Sigmoid colon (tissue), 7 donors: ENCODE results near the gene PDGFA. TPM values are rescaled to one million over a fixed set of nuclear protein-coding genes. Genes with fewer than 3 reads are reported as not detected.

Experiments
- DNase-seq: peaks from one replicate; pipeline ENCODE4 v3.0.0-alpha.2; 2019
- H3K27ac ChIP-seq, 4 donors: fragments of 200-600 bp; sonication (generic); one replicate each; pipeline ENCODE4 v1.5.1; 2016 to 2019; ENCODE audit warnings: mild to moderate bottlenecking in 1 of 4
- H3K27me3 ChIP-seq, 3 donors: fragments of 200-600 bp; sonication (generic); one replicate each; pipeline ENCODE4 v1.5.1; 2019; ENCODE audit warnings: mild to moderate bottlenecking in 1 of 3
- H3K36me3 ChIP-seq, 4 donors: fragments of 200-600 bp; sonication (generic); one replicate each; pipeline ENCODE4 v1.5.1; 2016 to 2019
- H3K4me1 ChIP-seq, 4 donors: fragments of 200-600 bp; sonication (generic); one replicate each; pipeline ENCODE4 v1.5.1; 2017 to 2019
- H3K4me3 ChIP-seq, 4 donors: fragments of 200-600 bp; sonication (generic); one replicate each; pipeline ENCODE4 v1.5.1; 2017 to 2019; ENCODE audit warnings: mild to moderate bottlenecking in 2 of 4, moderate library complexity in 1 of 4
- H3K9me3 ChIP-seq, 4 donors: fragments of 200-600 bp in 3 of 4; sonication (generic) in 3 of 4; one replicate each; pipeline versions ENCODE4 v1.5.1 to v1.6.1; 2013 to 2019
- EP300 ChIP-seq, 4 donors: sonication (generic); formaldehyde crosslinking; IDR thresholded peaks; one replicate each; pipeline ENCODE4 v1.6.1; 2017; ENCODE audit warnings: antibody characterized with exemption in 4 of 4
- POLR2A ChIP-seq, 2 donors: fragments of 450-650 bp; IDR thresholded peaks; one replicate each; pipeline ENCODE4 v1.6.1; 2016; ENCODE audit warnings: antibody characterized with exemption in 2 of 2, mild to moderate bottlenecking in 2 of 2, moderate library complexity in 2 of 2
- POLR2AphosphoS5 ChIP-seq, 4 donors: sonication (generic); formaldehyde crosslinking; IDR thresholded peaks; one replicate each; pipeline ENCODE4 v1.6.1; 2017; ENCODE audit warnings: antibody characterized with exemption in 4 of 4
- WGBS, 2 donors: extraction: QIAGEN DNeasy Blood & Tissue Kit; methylation state at CpG; one replicate each; pipeline ENCODE4 v1.1.7; 2013; 5-methylcytosine and 5-hydroxymethylcytosine counted together
- intact Hi-C: fragments of 100-400 bp; cut with DNase I; formaldehyde crosslinking; loops from one replicate; pipeline ENCODE4 v1.15.1; 2023
- polyA plus RNA-seq, 3 donors: library from polyadenylated mRNA; stranded (reverse); fragments of 200-250 nt; gene quantifications; one replicate each; pipeline ENCODE4 v1.2.3, GENCODE V29; 2013
- total RNA-seq, 4 donors: library from RNA; depleted of rRNA; stranded (reverse); fragments of >200 nt; gene quantifications; one replicate each; pipeline ENCODE4 v1.1.0, GENCODE V29; 2016
- TF ChIP-seq, protein P1 (sequence below), 4 experiments: fragments of 450-650 bp in 3 of 4; fragments of 200-600 bp in 1 of 4; IDR thresholded peaks; one replicate each; pipeline ENCODE4 v1.5.1; 2016 to 2019; ENCODE audit warnings: antibody characterized with exemption in 4 of 4, mild to moderate bottlenecking in 3 of 4, moderate library complexity in 2 of 4
- donor health status: healthy with polysubstance abuse.
- donor health status: Bipolar disorder and iron deficiency.
- donor health status: healthy.

Gene PDGFA
- total and polyA plus RNA-seq, 7 donors: 19.7 to 38.5 (median 33.9) TPM

DNA sequence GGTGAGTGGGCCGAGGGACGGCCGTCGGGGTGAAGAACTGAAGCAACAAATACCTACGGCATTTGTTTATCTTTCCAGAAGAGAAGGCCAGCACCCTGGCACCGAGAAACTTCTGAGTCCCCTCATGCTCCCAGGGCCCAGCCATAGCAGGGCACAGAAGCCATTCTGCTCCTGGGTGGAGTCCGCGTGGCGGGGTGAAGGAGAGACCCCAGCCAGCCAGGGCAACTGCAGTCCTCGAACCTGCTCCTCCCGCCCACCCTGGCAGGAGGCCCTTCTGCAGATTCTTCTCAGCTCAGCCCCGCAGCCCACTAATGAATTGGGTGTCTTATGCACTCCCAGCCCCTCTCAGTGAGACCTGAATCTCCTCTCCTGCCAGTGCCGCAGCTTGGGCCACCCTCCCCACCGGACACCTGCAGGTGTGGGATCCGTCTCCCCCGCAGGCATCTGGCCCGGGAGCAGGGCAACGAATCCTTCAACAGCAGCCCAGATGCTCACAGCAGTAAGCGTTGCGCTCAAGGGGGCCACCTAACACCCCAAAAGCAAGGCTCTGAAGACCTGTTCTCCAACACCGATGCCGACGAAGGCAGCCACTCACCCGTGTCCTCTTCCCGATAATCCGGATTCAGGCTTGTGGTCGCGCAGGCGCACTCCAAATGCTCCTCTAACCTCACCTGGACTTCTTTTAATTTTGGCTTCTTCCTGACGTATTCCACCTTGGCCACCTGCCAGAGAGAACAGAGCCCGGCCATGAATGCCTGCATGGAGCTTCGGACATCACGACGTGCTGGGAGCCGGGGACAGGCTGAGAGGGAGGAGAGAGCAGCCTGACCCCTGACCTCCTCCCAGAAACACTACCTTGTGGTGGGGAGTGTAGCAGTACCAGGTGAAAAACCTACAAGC, 18.9 kb downstream of the PDGFA start:
- no peak for TF ChIP-seq EP300 (IDR thresholded peaks at IDR 0.05)
- TF ChIP-seq, protein P1, sequence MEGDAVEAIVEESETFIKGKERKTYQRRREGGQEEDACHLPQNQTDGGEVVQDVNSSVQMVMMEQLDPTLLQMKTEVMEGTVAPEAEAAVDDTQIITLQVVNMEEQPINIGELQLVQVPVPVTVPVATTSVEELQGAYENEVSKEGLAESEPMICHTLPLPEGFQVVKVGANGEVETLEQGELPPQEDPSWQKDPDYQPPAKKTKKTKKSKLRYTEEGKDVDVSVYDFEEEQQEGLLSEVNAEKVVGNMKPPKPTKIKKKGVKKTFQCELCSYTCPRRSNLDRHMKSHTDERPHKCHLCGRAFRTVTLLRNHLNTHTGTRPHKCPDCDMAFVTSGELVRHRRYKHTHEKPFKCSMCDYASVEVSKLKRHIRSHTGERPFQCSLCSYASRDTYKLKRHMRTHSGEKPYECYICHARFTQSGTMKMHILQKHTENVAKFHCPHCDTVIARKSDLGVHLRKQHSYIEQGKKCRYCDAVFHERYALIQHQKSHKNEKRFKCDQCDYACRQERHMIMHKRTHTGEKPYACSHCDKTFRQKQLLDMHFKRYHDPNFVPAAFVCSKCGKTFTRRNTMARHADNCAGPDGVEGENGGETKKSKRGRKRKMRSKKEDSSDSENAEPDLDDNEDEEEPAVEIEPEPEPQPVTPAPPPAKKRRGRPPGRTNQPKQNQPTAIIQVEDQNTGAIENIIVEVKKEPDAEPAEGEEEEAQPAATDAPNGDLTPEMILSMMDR (IDR thresholded peaks at IDR 0.05): no peak
- no peak for TF ChIP-seq POLR2A (IDR thresholded peaks at IDR 0.05)
- no peak for TF ChIP-seq POLR2AphosphoS5 (IDR thresholded peaks at IDR 0.05)
- Histone ChIP-seq H3K4me1 (peaks cover 0 to 26% (median 18%) of the 10 kb centered on the region in 4 donors), H3K36me3 (peaks cover 0 to 49% (median 32%) of the 10 kb centered on the region in 4 donors), H3K4me3 (no peak overlapping the region), H3K27me3 (no peaks in the 10 kb centered on the region), H3K27ac (no peak overlapping the region), H3K9me3 (no peaks in the 10 kb centered on the region)
- intact Hi-C loops: no loop called here
- 93 to 94% methylated on average over 35 of the region's 35 CpGs for WGBS, 2 donors
- DNase-seq: peak; percentile 61

DNA sequence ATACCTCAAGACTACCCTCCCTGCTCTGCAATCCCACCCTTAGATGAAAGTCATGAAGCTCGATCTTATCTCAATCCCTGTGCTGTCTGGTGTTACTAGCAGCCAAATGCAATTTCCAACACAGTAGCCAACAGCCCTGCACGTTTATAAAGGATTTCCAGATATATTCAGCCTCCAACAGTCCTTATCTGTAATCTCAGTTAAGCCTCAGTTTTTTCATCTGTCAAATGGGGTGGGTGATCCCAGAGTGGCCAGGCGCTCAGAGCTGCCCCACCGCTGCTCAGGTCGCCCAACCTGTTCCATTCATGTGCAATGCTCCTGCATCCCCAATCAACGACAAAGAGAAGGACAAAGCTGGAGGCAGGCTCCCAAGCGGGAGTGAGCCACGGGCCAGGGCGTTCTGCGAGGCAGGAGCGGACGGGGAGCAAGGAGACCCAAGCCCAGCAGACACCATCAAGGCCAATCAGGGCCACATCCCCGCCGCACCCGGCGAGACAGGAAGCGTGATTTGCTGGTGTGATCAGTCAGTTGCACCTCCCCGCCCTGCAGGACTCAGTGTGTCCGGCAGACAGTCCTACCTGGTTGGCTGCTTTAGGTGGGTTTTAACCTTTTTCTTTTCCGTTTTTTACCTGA, 19.7 kb downstream of the PDGFA start:
- no peak for TF ChIP-seq POLR2A (IDR thresholded peaks at IDR 0.05)
- no peak for TF ChIP-seq EP300 (IDR thresholded peaks at IDR 0.05)
- TF ChIP-seq, protein P1 (IDR thresholded peaks at IDR 0.05): no peak
- TF ChIP-seq POLR2AphosphoS5 (IDR thresholded peaks at IDR 0.05): no peak
- H3K36me3 ChIP-seq: peaks cover 0 to 51% (median 32%) of the 10 kb centered on the region in 4 donors
- intact Hi-C loops: no loop called here
- H3K27me3 ChIP-seq: no peaks in the 10 kb centered on the region
- H3K27ac ChIP-seq: no peak overlapping the region
- peaks cover 0 to 18% (median 17%) of the 10 kb centered on the region in 4 donors for H3K4me1 ChIP-seq
- peak; percentile 45 for DNase-seq
- WGBS, 2 donors: 94 to 95% methylated on average over 20 of the region's 20 CpGs
- no peak overlapping the region for H3K4me3 ChIP-seq
- no peaks in the 10 kb centered on the region for H3K9me3 ChIP-seq

DNA sequence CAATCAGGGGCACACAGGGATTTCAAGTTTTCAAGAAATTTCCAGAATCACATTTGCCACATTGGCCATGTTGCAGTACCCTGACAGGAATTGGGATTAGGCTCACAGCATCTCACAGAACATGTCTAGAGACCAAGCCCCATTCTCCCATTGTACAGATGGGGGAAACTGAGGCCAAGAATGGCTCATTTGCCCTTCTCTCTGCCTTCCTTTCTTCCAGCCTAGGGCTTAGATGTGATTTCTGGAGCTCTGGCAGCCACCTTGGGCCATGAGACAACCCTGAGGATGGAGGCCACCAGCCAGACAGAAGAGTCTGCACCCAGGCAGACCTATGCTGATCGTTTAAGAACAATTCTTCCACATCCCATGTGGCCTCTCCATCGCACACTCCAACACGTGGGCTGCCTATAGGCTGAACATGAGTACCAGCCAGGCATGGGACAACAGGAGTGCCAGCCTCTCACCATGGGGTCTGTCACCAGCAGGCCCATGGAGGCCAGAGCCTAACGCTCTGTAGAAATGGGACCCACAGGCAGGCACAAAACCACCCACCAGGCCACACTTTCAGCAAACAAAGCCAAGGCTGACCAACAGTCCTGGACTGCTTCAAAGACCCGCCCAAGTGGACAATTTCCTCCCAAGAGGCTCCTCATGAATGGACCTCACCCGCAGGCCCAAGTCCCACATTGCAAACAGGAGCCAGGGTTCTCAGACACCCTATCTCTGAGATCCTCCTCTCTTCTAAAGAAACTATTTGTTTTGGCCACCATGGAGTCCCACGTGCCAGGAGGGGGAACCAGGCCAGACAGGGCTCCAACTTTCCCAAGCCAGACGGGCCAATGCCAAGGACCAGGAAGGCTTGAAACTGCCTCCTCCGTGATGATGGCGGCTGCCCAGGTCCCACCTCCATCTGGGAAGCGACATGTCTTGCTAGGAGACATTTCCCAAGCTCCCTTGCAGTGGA, 20.7 kb downstream of the PDGFA start:
- no peak overlapping the region for H3K27ac ChIP-seq
- no peaks in the 10 kb centered on the region for H3K27me3 ChIP-seq
- intact Hi-C loops: no loop called here
- WGBS, 2 donors: 92 to 93% methylated on average over 11 of the region's 11 CpGs
- TF ChIP-seq POLR2A (IDR thresholded peaks at IDR 0.05) (no peak), POLR2AphosphoS5 (IDR thresholded peaks at IDR 0.05) (no peak), EP300 (IDR thresholded peaks at IDR 0.05) (no peak)
- TF ChIP-seq, protein P1 (IDR thresholded peaks at IDR 0.05): no peak
- no peaks in the 10 kb centered on the region for H3K9me3 ChIP-seq
- DNase-seq: peak; percentile 52
- peaks cover 0 to 10% (median 7%) of the 10 kb centered on the region in 4 donors for H3K4me1 ChIP-seq
- H3K4me3 ChIP-seq: no peak overlapping the region
- peaks cover 0 to 51% (median 32%) of the 10 kb centered on the region in 4 donors for H3K36me3 ChIP-seq

GRCh38 chr7:497946-498655, 21.5 kb downstream of the PDGFA start:
- DNase-seq: peak; percentile 52
- 79 to 82% methylated on average over 21 of the region's 21 CpGs for WGBS, 2 donors

More at GRCh38 chr7:497946-498655, 21.5 kb downstream of the PDGFA start:
- no peak overlapping the region for H3K27ac ChIP-seq
- no peak overlapping the region for H3K4me3 ChIP-seq
- H3K4me1 ChIP-seq: peaks cover 0 to 2% (median 0%) of the 10 kb centered on the region in 4 donors
- no peaks in the 10 kb centered on the region for H3K27me3 ChIP-seq
- TF ChIP-seq POLR2AphosphoS5 (IDR thresholded peaks at IDR 0.05) (no peak), EP300 (IDR thresholded peaks at IDR 0.05) (no peak), POLR2A (IDR thresholded peaks at IDR 0.05) (no peak)
- TF ChIP-seq, protein P1 (IDR thresholded peaks at IDR 0.05): no peak
- intact Hi-C loops: no loop called here
- H3K9me3 ChIP-seq: no peaks in the 10 kb centered on the region
- H3K36me3 ChIP-seq: peaks cover 0 to 51% (median 32%) of the 10 kb centered on the region in 4 donors
